GM19372 (cell line): Measurements from ENCODE around the gene HIVEP3.

Experiments
- ATAC-seq: cut with Tn5 transposase; IDR thresholded peaks from one replicate; pipeline ENCODE4 v1.9.1; 2021; ENCODE audit warnings: mild to moderate bottlenecking, low read depth, moderate library complexity; ENCODE audit not compliant: unreplicated experiment

The HIVEP3 gene

DNA sequence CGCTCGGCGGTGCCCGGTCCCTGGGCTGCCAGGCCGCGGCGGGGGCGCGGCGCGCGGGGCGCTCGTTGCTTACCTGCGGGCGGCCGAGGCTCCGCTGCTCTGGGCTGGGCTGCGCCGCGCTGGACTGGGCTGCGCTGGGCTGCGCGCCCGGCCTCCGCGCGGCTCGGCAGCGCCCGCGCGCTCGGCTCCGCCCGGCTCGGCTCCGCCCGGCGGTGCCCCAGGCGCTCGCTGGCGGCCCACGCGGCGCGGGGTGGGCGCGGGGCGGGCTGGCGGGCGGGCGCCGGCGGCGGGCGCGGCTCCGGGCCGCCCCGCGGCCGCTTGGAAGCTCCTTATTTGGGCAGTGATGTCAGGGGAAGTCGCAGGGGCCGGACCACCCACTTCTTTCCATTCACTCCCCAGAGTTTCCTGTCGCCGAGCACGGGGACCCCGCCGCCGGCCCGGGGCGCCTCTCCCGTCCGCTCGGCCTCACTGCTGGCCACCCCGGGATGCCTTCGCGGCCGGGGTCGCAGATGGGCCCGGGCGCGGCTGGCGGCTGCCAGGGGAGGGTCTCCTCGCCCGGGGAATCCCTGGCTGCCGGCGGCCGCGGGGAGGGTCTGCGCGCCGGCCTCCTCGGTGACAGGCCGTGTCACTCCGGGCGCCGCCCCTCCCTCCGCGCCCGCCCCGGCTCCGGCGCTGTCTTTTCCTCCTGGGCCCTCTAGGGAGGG is 256.5 kb downstream of the HIVEP3 start:
- peak; percentile 76 for ATAC-seq

DNA sequence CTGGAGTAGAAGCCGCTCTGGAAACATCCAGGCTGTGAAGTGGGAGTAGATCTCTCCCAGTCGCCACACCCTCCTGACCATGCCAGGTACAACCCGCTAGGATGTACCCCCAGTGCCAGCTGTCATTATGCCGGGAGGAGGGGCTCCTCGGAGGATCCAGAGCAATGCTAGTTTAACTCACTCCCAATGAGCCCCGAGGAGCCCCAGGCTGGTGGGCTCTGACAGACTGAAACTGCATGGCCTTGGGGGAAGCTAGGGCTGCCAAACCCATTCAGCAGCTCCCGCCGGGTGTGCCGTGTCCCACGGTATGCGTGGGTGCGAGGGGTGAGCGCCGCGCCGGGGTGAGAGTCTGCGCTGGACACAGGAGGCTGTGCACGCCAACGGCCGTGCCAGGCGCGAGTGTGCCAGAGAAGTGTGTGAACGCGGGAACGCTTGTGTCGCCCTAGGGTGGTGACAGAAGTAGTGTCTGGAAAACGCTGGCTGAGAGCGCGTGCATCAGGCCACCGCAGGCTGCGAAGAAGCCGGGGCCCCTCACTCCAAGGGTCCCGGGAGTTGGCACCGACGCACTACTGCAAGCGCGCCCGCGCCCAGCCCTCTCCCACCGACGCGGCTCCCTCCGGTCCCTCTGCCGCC is 257.2 kb downstream of the HIVEP3 start:
- peak; percentile 8 for ATAC-seq

DNA sequence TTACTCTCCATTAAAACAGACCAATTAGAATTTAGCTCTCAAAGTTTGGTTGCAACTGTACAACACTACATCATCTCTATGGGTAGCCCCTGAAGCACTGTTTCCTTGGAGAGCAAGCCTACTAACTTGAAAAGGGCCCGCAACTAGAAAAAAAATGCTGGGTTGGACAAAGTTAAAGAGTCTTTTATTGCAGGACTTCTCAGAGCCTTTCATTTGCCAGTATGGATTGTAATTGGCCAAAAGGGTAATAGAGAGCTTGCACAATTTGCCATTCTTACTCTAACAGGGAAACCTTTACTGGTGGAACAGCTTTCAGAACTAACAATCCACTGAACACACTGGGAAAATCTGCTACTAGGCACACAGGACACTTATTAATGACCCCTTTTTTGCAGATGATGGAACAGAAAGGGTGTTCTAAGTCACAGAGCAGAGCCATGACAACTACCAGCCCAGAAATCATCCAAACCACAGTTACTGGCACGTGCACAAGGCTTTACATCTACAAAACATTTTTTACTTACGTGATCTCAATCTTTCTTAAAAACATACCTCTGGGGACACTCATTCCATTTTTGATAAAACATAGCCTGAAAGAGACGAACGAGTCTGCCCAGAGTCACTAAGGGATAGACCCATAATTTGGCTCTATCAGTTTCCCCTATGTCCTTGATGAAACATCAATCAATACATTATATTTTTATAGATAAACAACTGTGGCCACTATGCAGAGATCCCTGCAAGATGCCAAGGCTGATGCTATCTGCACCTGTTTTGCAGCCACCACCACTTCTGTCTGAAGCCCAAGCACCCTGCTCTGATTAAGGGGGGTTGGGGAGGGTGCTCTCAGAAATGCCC is 257.9 kb downstream of the HIVEP3 start:
- no peak for ATAC-seq

DNA sequence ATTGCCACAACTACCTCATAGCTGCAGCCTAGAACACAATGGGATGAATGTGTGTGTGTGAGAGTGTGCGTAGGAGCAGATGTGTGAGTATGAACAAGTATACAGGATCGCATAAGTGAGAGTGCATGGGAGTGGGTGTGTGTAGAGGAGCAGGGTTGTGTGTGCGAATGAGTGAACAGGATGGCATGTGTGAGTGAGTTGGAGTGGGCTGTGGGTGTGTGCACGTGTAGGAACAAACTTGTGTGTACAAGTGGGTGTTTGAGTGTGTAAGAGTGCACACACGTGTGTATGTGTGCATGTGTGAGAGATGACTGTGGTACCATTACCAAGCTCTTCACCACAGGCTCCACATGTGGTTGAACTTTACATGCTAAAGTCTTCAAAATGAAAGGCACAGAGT is 258.8 kb downstream of the HIVEP3 start:
- ATAC-seq, result no peak

DNA sequence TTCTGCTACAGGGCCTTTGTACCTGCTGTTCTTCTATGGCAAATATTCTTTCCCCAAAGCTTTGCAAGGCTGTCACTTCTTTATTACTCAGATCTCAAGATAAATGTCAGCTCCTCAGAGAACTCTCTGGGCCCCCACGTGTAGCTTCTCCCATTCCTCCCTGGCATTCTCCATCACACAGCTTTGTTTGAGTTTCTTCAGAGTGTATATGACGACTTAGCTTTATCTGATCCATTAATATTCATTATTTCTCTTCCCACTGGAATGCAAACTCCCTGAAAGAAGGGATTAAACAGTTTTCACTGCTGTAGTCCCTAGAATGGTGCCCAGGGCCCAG is 259.6 kb downstream of the HIVEP3 start:
- no peak for ATAC-seq

DNA sequence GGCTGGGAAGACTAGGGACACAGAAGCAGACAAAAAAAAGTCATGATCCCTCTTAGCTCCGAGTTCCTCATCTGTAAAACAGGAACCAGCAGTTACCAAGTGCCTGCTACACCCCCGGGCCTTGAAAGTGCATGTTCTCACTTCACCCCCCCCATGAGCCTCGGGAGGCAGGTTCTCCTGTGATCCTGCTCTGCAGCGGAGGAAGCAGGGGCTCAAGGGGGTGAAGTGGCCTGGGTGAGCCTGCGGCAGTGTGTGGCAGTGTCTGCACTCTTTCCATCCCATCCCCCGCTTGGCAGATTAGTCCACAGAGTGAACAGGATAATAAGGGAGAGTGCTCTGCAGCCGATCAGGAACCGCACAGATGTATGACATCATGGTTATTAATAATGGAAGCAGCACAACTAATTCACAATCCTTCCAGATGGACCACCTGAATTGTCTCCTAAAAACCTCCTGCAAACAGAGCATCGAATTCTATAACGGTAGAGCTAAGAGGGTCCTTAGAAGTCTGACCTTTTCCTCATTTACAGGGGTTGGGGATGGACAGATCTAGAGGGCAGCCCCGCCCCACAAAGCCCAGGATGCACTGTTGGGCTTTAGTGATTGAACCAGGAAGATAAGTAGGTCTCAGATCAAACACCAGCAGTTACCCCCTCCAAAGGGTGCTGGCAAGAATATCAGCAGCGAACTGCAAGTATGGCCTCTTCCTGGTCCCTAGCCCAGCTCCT is 260.1 kb downstream of the HIVEP3 start:
- ATAC-seq, result no peak

DNA sequence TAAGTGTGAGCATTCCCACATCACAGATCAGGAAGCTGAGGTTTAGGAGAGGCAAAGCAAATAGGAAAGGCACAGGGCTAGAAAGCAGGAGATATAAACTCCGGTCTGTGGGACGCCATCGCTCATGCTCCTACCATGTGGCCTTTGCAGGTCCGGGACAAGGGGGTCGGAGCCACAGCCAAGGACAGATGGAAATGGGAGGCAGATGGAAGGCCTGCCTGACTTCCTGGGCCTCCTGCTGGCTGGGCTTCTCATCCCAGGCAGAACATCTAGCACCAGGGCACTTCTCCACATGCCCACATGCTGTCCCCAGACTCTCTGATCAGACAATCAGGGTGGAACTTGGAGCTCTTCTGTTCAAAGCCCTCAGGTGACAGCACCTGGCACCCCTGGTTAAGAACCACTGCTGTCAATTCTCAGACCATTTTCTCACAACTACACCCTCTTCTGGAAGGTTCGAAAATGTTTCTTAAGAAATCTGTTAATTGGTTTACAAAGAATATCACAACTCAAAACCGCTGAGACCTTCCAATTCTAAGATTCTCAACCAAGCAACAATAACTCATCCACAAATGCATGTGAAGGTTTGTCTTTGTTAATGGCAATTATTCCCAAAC is 260.9 kb downstream of the HIVEP3 start:
- ATAC-seq, result no peak

DNA sequence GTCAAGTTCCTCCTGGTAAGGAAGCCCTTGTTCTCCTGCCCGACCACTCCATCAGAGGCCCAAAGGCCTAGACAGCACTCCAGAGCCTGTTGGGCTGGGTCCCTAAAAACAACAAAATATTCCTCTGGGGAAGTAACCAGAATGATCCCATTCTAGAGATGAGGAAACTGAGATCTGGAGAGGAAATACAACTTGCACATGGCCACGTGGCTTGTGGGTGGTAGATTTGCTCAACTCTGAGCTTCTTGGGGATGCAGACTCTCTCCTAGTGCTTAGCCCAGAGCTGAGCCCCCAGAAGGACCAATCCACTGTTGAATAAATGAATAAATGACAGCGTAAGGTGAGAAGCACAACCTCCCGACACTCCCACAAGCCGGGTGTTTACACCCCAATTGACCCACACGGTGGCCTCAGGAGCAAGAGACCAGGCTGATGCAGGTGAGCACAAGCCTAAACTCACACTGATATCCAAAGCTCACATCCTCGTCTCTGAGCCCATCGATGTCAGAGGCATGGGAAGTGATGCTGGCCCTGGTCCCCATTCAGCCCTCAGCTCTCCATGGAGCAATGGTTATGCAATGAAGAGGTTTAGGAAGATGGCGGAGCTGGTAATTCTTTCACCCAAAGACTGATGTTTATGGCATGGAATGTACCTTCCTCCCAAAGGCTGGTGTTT is 261.8 kb downstream of the HIVEP3 start:
- no peak for ATAC-seq

DNA sequence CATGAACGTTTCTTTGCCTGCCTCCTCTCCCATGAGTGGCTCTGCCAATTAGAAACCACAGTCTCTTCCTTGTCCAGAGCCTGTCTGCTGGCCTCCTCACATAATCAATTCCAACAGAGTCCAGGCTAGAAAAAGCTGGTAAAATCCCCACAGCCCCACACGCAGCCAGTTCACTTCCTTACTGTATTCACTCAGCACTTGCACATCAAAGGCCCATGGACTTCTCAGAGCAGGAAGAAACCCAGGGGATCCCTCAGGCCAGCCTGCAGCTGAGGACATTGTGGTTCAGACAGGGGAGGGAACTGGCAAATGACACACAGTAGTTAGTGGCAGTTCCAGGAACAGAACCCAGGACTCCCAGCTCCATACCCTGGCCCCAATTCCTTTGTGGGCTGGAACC is 262.7 kb downstream of the HIVEP3 start:
- no peak for ATAC-seq

DNA sequence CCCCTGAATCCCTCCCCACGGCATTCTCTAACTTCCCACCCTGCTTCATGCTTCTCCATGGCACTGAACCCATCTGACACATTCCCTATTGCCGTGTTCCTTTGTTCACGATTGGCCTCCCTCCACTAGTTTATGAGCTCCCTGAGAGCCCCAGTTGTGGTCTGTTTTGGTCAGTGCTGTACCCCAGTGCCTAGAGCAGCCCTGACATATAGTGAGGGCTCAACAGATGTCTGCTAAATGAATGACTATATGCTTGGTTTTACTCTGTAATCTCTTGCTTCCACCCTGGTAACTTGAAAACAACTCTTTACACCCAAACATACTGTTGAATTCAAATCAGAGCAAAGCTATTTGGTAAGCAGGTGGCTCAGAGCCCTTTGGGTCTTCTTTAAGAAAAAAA is 263.1 kb downstream of the HIVEP3 start:
- no peak for ATAC-seq

DNA sequence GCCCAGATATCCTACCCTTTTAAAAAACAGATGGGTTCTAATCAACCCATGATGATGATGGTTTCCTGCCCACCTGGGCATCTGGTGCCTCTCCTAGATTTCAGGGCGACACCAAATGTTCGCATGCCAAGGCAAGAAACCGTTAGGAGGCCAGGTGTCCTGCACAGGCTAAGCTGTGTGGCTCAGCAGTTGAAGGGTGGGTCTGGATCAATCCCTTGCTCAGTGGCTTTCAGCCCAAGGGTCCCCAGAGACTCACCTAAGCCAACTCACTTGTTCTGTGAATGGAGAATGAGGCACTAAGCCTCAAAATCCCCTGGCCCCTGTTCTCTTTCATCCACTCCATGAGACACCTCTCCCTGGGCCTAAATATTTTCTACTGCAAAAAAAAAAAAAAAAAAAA is 265.1 kb downstream of the HIVEP3 start:
- ATAC-seq, result no peak

DNA sequence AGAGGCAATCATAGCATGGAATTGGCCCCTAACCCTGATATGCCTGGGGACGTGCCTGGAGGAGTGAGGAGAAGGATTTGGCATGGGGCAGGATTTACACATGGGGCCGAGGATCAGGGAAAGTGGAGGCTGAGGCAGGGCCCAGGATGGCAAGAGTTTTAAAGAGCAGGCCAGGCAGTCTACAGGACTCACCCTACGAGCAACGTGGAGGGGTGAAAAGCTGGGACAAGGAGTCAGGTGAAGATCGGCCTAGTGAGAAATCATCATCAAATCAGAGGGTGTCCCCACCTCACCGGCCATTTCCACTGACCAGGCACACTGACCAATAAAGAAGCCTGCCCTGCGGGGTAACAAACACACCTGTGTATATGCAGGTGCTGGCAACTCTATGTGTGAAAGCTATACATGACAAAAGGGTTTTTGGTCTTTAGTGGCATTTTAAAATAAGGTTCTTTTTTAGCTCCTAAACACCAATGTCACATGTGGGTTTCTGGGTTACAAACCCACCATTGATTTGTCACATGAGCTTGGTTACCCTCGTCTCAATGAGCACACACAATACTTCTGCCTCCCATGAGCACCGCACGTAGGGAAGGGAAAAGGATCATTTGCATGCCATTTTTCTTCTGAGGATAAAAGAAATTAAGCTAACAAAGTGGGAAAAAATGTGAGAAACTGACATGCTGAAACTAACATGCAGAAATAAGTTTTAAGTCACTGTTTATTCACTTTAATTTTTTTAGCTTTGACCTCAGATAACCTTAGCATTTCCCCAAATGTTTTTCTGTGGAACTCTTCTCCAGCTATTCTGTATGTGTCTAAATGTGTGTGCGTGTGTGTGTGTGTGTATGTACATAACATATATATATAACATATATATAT is 266.1 kb downstream of the HIVEP3 start:
- no peak for ATAC-seq

DNA sequence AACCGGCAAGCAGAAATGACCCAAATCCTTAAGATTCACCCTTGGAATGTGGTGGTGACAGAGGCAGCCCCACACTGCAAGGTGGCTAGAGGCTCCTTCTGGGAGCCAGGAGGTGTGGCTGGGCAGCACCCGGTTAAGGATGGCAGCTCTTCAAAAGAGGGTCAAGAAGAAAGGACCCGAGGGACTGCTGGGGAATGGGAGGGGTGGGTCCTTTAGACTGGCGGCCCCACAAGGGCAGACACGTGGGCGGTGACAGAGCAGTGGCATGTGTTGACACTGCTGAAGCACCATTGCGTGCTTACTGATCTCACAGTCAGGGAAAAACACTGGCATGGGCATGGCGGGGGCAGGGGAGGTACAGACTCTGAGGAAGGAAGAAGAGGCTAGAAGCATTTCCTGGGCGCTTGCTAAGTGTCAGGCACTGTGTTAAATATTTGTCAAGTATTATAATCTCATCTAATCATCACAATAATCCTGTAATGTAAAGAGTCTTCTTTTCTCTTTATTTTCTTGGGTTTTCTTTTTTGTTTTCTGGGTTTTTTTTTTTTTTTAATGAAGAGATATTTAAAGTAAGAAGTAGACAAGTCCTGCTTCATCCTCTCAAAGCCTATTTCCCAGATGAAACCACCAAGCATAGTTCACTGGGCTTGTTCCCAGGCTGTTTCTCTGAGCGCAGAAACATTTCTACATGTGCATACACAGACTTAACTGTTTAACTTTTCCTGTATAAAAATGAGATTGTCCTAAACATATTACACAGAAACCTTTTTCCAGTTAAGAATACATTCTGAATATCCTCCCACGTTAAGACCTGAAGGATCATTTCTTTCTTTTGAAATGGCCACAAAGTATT is 268.5 kb downstream of the HIVEP3 start:
- no peak for ATAC-seq

DNA sequence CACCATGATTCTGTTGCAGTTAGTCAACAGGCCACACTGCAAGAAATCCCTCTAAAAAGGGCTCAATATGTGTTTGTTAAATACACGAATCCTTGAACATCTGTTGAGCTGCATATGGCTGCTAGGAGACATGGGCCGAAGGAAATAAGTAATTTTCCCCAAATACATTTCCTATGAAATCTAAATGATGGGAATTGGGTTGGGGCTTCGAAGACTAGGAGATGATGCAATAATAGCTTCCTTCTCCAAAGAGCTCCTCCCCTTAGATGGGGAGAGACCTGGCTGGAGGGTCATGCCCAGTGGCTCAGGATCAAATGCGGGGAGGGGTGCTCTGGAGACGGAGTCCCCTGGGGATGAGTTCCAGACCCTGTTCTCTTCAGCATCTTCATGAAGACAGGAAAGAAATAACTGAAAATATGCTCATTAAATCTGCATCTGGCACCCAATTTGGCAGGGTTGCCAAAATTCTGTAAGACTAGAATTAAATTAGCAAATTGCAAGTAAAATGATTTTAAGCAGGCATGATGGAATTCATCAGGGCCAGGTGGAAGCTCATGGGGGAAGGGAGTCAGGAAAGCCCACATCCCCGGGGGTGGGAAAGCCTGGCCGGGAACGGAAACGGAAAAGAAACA is 269.2 kb downstream of the HIVEP3 start:
- no peak for ATAC-seq

DNA sequence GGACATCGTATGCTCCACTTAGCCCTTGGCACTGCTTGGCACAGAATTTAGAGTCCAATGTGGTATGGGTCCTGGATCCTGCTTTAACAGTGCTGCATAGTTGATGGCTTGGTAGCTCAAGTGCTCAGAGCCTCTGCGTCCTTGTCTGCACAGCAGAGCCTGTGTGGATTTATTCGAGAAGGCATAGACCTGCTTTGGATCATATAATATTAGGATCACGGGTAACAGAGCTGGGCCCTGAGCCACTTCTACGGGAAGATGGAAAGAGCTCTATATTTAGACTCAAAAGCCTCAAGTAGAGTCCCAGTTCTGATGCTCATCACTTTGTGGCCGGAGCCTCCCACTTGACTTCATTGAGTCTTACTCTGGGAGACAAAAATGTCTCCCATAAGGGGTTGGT is 269.9 kb downstream of the HIVEP3 start:
- ATAC-seq, result no peak

DNA sequence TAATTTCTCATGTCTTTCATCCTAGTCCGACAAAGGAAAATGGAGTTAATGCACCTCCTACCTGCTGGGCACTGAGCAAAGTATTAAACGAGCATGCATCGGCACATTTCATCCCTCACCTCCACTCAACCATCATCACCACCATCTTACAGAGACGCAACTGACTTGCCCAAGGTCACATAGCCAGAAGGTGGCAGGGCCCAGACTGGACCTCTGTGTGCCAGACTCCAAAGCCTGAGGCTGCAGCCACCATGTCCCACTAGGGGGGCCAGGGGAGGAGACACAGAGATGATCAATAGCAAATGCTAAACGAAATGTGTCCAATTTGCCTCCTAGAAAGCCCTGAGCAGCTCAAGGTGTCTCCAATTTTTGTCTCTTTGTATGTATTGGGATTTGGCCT is 270.5 kb downstream of the HIVEP3 start:
- no peak for ATAC-seq

DNA sequence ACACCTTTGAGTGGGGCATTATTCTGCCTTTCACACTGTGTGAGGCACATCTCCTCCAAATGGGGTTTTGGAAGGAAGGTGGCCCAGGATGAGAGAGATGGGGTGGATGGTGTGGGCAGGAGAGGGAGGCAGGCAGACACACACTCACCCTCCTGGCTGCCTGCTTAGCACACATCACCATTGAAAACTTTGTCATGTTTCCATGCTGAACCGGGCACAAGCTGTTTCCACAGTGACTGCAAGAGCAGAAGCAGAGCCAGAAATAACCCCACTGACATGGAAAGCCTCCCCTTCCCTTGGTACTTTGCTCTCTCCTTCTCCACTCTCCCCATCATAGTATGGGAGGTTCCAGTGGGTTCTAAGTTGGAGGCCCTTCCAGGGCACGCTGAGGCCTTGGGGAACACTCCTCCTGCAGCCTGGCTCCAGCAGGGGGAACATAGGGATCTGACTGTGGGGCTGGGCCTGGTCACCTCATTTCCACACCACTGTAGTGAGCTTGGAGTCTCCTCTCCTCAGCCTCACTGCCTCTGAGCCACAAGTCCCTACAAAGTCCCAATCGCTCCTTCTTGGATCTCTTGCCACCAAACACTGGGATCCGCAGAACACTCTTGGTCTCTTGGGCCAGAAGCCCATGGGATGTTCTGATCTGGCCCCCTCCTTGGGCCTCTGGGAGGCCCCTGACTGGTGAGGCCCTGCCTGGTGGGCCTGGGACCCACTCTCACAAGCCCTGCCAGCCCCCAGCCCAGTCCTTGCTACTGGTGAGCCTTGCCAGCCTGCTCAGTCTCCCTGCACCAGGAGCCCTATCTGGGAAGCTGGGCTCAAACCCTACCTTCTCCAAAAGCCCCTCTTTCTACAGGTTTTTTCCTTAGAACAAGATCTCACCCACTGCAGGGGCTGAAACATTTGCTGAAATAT is 271.2 kb downstream of the HIVEP3 start:
- ATAC-seq, result no peak
